Uterine smooth muscle cell (primary cell): ENCODE results near the gene CD69. TPM values are rescaled to one million over a fixed set of nuclear protein-coding genes. Genes with fewer than 3 reads are reported as not detected.

ENCODE experiments used
- total RNA-seq: library from RNA; depleted of rRNA; stranded (reverse); fragments of >200 nt; gene quantifications from 2 replicates; pipeline ENCODE4 v1.2.3, GENCODE V29; 2014

Gene CD69
- 0.11 TPM in 1 of 2 replicates, not detected in the other for total RNA-seq

DNA sequence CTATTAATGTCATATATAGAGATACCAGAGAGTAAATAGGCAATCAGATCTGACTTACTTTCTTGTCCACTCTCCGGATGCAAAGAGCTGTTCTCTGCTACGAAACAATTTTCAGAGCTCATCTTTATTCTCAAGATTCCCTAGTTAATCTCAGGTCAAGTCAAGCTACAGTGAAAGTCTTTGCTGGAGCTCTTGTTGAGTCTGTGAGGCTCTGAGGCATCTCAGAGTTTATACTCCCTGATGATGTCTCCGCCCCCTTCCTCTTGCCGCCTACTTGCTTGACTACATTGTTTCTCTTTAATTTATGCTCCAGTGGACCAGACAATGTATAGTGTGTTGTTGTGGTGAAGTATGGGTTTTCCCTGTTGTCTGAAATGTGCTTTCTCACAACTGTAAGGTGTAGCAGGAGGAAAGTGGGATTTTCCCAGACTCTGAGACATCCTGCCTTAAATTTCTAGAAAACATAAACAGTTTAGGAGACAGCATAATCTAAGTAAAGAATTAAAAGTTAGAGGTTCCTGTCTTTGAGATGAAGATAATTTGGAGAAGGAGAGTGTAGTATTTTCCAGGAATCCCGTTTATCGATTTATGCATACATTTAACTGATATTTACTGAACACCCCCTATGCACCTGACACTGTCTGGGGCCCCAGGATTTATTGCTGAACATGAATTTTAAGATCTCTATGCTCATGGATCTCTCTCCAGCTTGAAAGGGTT, at the start of gene CD69:
CD69 (minus strand) TSS at position 203 of the 720 bp plus-strand sequence; CDS start at position 122, 81 bp downstream.

DNA sequence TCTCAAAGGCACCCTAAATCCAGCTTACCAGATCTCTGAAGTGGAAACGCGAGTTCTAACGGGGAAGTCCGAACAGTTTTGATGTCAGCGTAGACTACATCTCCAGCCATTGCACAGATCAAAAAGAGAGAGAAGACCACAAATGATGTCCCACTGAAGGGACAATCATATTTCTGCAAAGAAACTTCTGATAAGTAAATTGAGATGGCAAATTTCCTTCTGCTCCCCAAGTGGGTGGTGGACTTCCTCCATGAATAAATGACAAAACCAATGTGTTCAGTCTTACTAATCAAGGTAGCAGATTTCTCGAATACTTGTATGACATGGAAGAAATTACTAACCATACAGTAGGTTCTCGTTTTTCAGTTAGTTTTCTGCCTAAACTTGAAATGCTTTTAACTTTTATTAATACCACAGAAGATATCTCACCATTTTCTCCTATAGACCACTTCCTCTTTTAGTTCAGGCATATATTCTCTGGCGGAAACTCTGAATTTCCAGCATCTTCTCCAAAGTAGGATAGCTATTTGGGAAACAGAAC, 27.7 kb downstream of the CD69 start, which contains the start of gene CLECL1:
CLECL1 (minus strand) TSS at position 177 of the 541 bp plus-strand sequence.

Other genes with a start within 250 kb of the CD69 start
- gene KLRB1, start 153.0 kb downstream of the CD69 start, total RNA-seq, result not detected in 2 replicates
- gene CLEC2D, start 91.2 kb downstream of the CD69 start, total RNA-seq, result 3.1 and 5.4 TPM in 2 replicates
- gene CLECL1, start 27.8 kb downstream of the CD69 start, total RNA-seq, result not detected in 2 replicates
- gene KLRF1, start 66.6 kb upstream of the CD69 start, total RNA-seq, result 0.25 TPM in 1 of 2 replicates, not detected in the other
- gene CLEC2B, start 108.5 kb upstream of the CD69 start, total RNA-seq, result 13.9 and 15.0 TPM in 2 replicates
- gene KLRF2, start 120.6 kb upstream of the CD69 start, total RNA-seq, result not detected in 2 replicates
- gene CLEC2A, start 171.5 kb upstream of the CD69 start, total RNA-seq, result not detected in 2 replicates
- gene CLEC12A, start 210.5 kb upstream of the CD69 start, total RNA-seq, result not detected in 2 replicates
- not detected in 2 replicates for gene CLEC1B, start 238.2 kb upstream of the CD69 start, total RNA-seq
- 0.12 TPM in 1 of 2 replicates, not detected in the other for gene CLEC12B, start 249.7 kb upstream of the CD69 start, total RNA-seq